GM12878 (cell line): Measurements from ENCODE around the gene LTBP3. TPM values are rescaled to one million over a fixed set of nuclear protein-coding genes. Genes with fewer than 3 reads are reported as not detected.

Experiments used
- ATAC-seq: fragments of 200-7000 bp; cut with Tn5 transposase; 3 replicates; pipeline ENCODE4 v1.9.1; 2020; ENCODE audit warnings: mild to moderate bottlenecking, moderate library complexity
- BruUV-seq: library from RNA; stranded (reverse); fragments of 400-500 nt; replicated peaks from 2 replicates; lab custom pipeline; 2021; lab: Mats Ljungman, UMichigan
- CTCF ChIA-PET: fragments of 300-600 bp; sonication (Branson Sonifier 250); formaldehyde crosslinking; extraction: SDS; loops from one replicate; lab custom pipeline; 2021; ENCODE audit warnings: inconsistent platforms; lab: Yijun Ruan, JAX
- POLR2A ChIA-PET: fragments of 350-600 bp; formaldehyde crosslinking; extraction: SDS; loops from one replicate; lab custom pipeline; 2021; ENCODE audit warnings: inconsistent platforms; lab: Charles Lee
- RAD21 ChIA-PET: fragments of 300-600 bp; sonication (Branson Sonifier 250); formaldehyde crosslinking; loops from one replicate; lab custom pipeline; 2023; ENCODE audit warnings: antibody characterized with exemption; ENCODE audit not compliant: unreplicated experiment; lab: Charles Lee
- SMC1A ChIA-PET: fragments of 300-600 bp; sonication (Branson Sonifier 250); formaldehyde crosslinking; loops from one replicate; lab custom pipeline; 2023; ENCODE audit not compliant: unreplicated experiment, uncharacterized antibody; lab: Charles Lee
- DNase-seq: peaks from one replicate; pipeline ENCODE4 v3.0.0-alpha.2; 2011; ENCODE audit warnings: low read depth, low spot score
- FAIRE-seq: peaks from 3 replicates; lab custom pipeline; 2011; peaks lifted over from hg19 to GRCh38; lab: Jason Lieb, UNC
- H2AFZ ChIP-seq: 2 replicates; pipeline ENCODE4 v1.6.0; 2011; ENCODE audit warnings: low read depth, low read length, control low read depth; ENCODE audit not compliant: control insufficient read depth
- H3K27ac ChIP-seq: 2 replicates; pipeline ENCODE4 v1.5.1; 2011; ENCODE audit warnings: control low read depth; ENCODE audit not compliant: control insufficient read depth, insufficient read depth
- H3K27me3 ChIP-seq, 2 experiments: replicated peaks in 1 of 2; 2 replicates each; pipeline versions ENCODE4 v1.6.0 to v1.6.1; 2011; ENCODE audit warnings: low read length in 1 of 2; ENCODE audit not compliant: control insufficient read depth in 2 of 2, insufficient read depth in 2 of 2
- H3K36me3 ChIP-seq, 2 experiments: 2 replicates each; pipeline ENCODE4 v1.5.1; 2011; ENCODE audit warnings: low read length in 1 of 2; ENCODE audit not compliant: control insufficient read depth in 2 of 2, insufficient read depth in 2 of 2
- H3K4me1 ChIP-seq: 2 replicates; pipeline ENCODE4 v1.6.1; 2011; ENCODE audit warnings: mild to moderate bottlenecking, low read length, moderate library complexity, mixed read lengths; ENCODE audit not compliant: control insufficient read depth, insufficient read depth
- H3K4me2 ChIP-seq: 2 replicates; pipeline ENCODE4 v1.6.0; 2011; ENCODE audit warnings: control low read depth; ENCODE audit not compliant: control insufficient read depth, insufficient read depth
- H3K4me3 ChIP-seq: fragments of 200-600 bp; sonication (generic); 2 replicates; pipeline ENCODE4 v1.5.1; 2016
- H3K79me2 ChIP-seq: 2 replicates; pipeline ENCODE4 v1.6.0; 2011; ENCODE audit warnings: low read length; ENCODE audit not compliant: control insufficient read depth, insufficient read depth
- H3K9ac ChIP-seq: 2 replicates; pipeline ENCODE4 v1.8.0; 2011; ENCODE audit warnings: low read length, control low read depth, mixed read lengths; ENCODE audit not compliant: control insufficient read depth, insufficient read depth
- H3K9me3 ChIP-seq: replicated peaks from 3 replicates; pipeline ENCODE4 v1.5.1; 2011; ENCODE audit warnings: mild to moderate bottlenecking, low read length; ENCODE audit not compliant: control insufficient read depth, insufficient read depth
- H4K20me1 ChIP-seq: 2 replicates; pipeline ENCODE4 v1.6.0; 2011; ENCODE audit not compliant: control insufficient read depth, insufficient read depth
- BMI1 ChIP-seq: fragments of 450-650 bp; IDR thresholded peaks from 2 replicates; pipeline ENCODE4 v1.6.1; 2016; ENCODE audit warnings: mild to moderate bottlenecking, moderate library complexity, borderline replicate concordance
- CEBPB ChIP-seq, 2 experiments: fragments of 150-350 bp in 1 of 2; IDR thresholded peaks; 2 replicates each; pipeline ENCODE4 v1.6.1; 2012 to 2014; ENCODE audit warnings: low read depth in 2 of 2, low read length in 2 of 2, borderline replicate concordance in 1 of 2, inconsistent platforms in 1 of 2
- NBN ChIP-seq: fragments of 450-650 bp; IDR thresholded peaks from 2 replicates; pipeline ENCODE4 v1.6.1; 2016
- NFXL1 ChIP-seq: fragments of 450-650 bp; IDR thresholded peaks from 2 replicates; pipeline ENCODE4 v1.6.1; 2017; ENCODE audit warnings: antibody characterized with exemption, mild to moderate bottlenecking, borderline replicate concordance
- NR2C2 ChIP-seq: IDR thresholded peaks from 2 replicates; pipeline ENCODE4 v1.6.1; 2011; ENCODE audit warnings: borderline replicate concordance, low read depth; ENCODE audit not compliant: control insufficient read depth, insufficient read length
- SPI1 ChIP-seq: IDR thresholded peaks from 2 replicates; pipeline ENCODE4 v1.6.1; 2011; ENCODE audit warnings: low read depth, mild to moderate bottlenecking, low read length, moderate library complexity, borderline replicate concordance; ENCODE audit not compliant: insufficient read depth
- ZNF24 ChIP-seq: fragments of 450-650 bp; IDR thresholded peaks from 2 replicates; pipeline ENCODE4 v1.6.1; 2017; ENCODE audit warnings: antibody characterized with exemption, mild to moderate bottlenecking
- ZZZ3 ChIP-seq: IDR thresholded peaks from 2 replicates; pipeline ENCODE4 v1.6.1; 2011; ENCODE audit warnings: low read depth; ENCODE audit not compliant: control insufficient read depth, insufficient read length
- WGBS: methylation state at CpG from one replicate; pipeline ENCODE4 v1.1.6; 2016; ENCODE audit warnings: low lambda C conversion rate; ENCODE audit not compliant: insufficient replicate concordance, insufficient coverage; ENCODE audit errors: missing lambda C conversion rate; 5-methylcytosine and 5-hydroxymethylcytosine counted together
- in situ Hi-C: fragments of 300-500 bp; cut with MboI; formaldehyde crosslinking; loops from 9 replicates; pipeline ENCODE4 v1.14.3; 2018; ENCODE audit warnings: mixed read lengths
- intact Hi-C: fragments of 100-400 bp; cut with micrococcal nuclease; formaldehyde crosslinking; loops from one replicate; pipeline ENCODE4 v1.14.2; 2022; ENCODE audit not compliant: unreplicated experiment
- polyA plus RNA-seq, 11 experiments: library from polyadenylated mRNA; depleted of rRNA in 4 of 11; unstranded in 6 of 11; stranded (reverse) in 5 of 11; fragments of >200 nt; fragmentation: Nextera tagmentation in 4 of 11; fragmentation: Illumina TruSeq in 1 of 11; extraction: Ambion mirVana in 4 of 11; extraction: Trizol in 1 of 11; gene quantifications; 1 replicate in 1 of 11; 2 replicates in 10 of 11; pipeline versions ENCODE4 v1.2.1 to v1.2.3, GENCODE V29; 2011 to 2016; ENCODE audit warnings: inconsistent platforms in 2 of 11, missing spikeins in 2 of 11, low read depth in 1 of 11
- total RNA-seq, 4 experiments: library from RNA; depleted of rRNA in 3 of 4; stranded (reverse); fragments of >200 nt in 3 of 4; fragmentation: Illumina TruSeq in 1 of 4; extraction: Trizol in 1 of 4; gene quantifications; 2 replicates each; pipeline versions ENCODE4 v1.2.1 to v1.2.3, GENCODE V29; 2013 to 2021

The LTBP3 gene
- total and polyA plus RNA-seq, 10 of the 15 experiments (the other 5 are each of a cell fraction or from before 2014, with no cell fraction given) = 2.2 to 12.2 (median 6.2) TPM; not detected in 2

DNA sequence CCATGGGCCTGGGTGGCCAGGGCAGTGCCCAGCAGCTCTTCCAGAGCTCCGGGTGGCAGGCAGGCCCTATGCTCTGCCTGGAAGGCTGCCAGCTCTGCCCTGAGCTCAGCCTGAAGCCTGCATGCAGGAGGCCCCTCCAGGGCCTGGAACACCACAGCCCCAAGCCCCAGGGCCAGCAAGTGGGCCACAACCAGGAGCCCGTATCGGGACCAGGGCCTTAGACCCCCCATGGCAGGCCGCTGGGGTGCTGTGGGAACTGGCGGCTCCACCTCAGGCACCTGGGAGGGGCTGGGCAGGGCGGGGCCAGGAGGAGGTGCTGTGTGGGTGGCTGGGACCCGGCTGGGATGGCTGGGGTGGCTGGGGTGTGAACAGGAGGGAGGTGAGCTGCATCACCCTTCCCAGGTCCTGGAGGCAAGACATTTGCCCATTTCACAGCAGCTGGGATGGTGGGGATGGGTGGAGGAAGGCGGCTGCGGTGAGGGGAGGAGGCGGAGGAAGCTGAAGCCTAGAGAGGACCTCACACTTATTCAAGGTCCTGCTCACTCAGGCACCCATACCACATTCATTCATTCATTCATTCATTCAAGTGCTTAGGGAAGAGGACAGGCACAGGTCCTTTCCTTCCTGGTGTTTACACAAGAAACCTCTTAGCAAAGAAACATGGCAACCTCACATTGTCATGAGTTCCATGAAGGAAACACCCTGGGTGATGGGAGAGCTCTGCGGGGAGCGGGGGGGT is 37.6 kb upstream of the LTBP3 start, which contains the start of gene KCNK7:
Gene KCNK7, minus strand, starts transcription at position 258 of the 739 bp plus-strand sequence. Its CDS starts 28 bp downstream, at position 230.
- H3K27me3 ChIP-seq = no peaks in the 10 kb centered on the region
- SMC1A ChIA-PET = interaction anchor here (2.0 kb wide), 1 partner anchor 23 kb away, joined by 6 read pairs; the partner anchor contains the start of gene FAM89B
- TF ChIP-seq SPI1 = no peak
- TF ChIP-seq ZNF24 = peak; percentile 70
- TF ChIP-seq, all 136 proteins: peak for 1
- Histone ChIP-seq H3K9me3 (no peaks in the 10 kb centered on the region), H2AFZ (no peak within 1 kb of the TSS), H3K4me1 (no peaks in the 10 kb centered on the region), H3K36me3 (peaks cover 1 to 3% of the 10 kb centered on the region in 2 experiments; a peak in 3 of 4 replicates), H4K20me1 (no peaks in the 10 kb centered on the region), H3K9ac (no peak within 1 kb of the TSS), H3K4me3 (no peak within 1 kb of the TSS), H3K79me2 (no peaks in the 10 kb centered on the region), H3K4me2 (no peak within 1 kb of the TSS), H3K27ac (no peak within 1 kb of the TSS)
- FAIRE-seq (no peak), DNase-seq (no peak), ATAC-seq (no peak)
- in situ Hi-C loops = no loop called here
- POLR2A ChIA-PET = interaction anchor here (0.5 to 0.9 kb wide), 4 partner anchors 8 to 112 kb away, joined by 3 to 4 read pairs (median 4); no protein-coding TSS in a partner anchor
- CTCF ChIA-PET = interaction anchor here (0.9 to 3.3 kb wide), 3 partner anchors 9 to 55 kb away, joined by 3 to 39 read pairs (median 3); partner anchors contain the start of gene EHBP1L1
- no TSS peak for BruUV-seq
- 78% methylated on average over 10 of the region's 12 CpGs for WGBS
- RAD21 ChIA-PET = interaction anchor here (2.5 to 2.8 kb wide), 2 partner anchors 20 to 54 kb away, joined by 10 to 18 read pairs; partner anchors contain the start of gene EHBP1L1
- intact Hi-C loops = no loop called here

DNA sequence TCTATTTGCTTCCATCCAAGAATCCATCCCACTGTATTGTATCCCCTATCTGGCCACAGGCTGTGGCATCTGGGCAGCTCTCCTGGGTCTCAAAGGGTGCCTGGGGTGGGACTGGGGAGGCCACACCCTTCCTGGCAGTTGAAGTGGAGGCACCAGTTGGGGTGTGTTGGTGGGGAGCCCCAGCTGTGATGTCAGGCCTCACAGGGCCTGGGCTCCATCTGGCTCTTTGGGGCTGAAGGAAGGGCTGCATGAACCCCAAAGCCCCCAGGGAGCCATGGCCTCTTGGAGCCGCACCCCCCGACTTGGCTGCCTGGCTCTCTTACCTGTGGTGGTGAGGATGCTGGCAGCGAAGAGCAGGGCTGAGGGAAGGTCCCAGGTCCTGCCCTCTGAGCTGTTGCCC is 37.0 kb upstream of the LTBP3 start:
- 41% methylated on average over 3 of the region's 3 CpGs for WGBS
- in situ Hi-C loops (no loop called here), intact Hi-C loops (no loop called here)
- ATAC-seq (no peak), FAIRE-seq (no peak), DNase-seq (no peak)
- Histone ChIP-seq H3K79me2 (no peaks in the 10 kb centered on the region), H4K20me1 (no peaks in the 10 kb centered on the region), H3K9ac (no peak overlapping the region), H2AFZ (no peak overlapping the region), H3K27ac (no peak overlapping the region), H3K27me3 (no peaks in the 10 kb centered on the region), H3K9me3 (no peaks in the 10 kb centered on the region), H3K4me1 (no peaks in the 10 kb centered on the region), H3K4me2 (no peak overlapping the region), H3K4me3 (no peak overlapping the region), H3K36me3 (peaks cover 2 to 3% of the 10 kb centered on the region in 2 experiments; a peak in 3 of 4 replicates)
- ChIA-PET SMC1A (interaction anchor here (2.0 to 2.3 kb wide), 2 partner anchors 22 to 54 kb away, joined by 6 to 17 read pairs; partner anchors contain the start of gene FAM89B), CTCF (interaction anchor here (0.6 to 3.3 kb wide), 5 partner anchors 8 to 320 kb away, joined by 3 to 39 read pairs (median 4); partner anchors contain the start of gene EHBP1L1), RAD21 (interaction anchor here (2.0 to 2.8 kb wide), 3 partner anchors 18 to 54 kb away, joined by 8 to 18 read pairs (median 10); partner anchors contain the start of genes EHBP1L1 and MAP3K11), POLR2A (interaction anchor here (0.6 to 2.0 kb wide), 3 partner anchors 23 to 112 kb away, joined by 3 to 10 read pairs (median 8); partner anchors contain the start of gene FAM89B)
- TF ChIP-seq BMI1 (no peak), CEBPB (IDR thresholded peaks at IDR 0.05; ENCODE audit: borderline replicate concordance in 1 of 2, low read depth in 2 of 2, low read length in 2 of 2) (no peak), ZZZ3 (no peak), NBN (no peak), NR2C2 (no peak), NFXL1 (no peak)
- BruUV-seq = no TSS peak
